ENCODE measurements around the gene CLCF1.

Gene CLCF1

DNA sequence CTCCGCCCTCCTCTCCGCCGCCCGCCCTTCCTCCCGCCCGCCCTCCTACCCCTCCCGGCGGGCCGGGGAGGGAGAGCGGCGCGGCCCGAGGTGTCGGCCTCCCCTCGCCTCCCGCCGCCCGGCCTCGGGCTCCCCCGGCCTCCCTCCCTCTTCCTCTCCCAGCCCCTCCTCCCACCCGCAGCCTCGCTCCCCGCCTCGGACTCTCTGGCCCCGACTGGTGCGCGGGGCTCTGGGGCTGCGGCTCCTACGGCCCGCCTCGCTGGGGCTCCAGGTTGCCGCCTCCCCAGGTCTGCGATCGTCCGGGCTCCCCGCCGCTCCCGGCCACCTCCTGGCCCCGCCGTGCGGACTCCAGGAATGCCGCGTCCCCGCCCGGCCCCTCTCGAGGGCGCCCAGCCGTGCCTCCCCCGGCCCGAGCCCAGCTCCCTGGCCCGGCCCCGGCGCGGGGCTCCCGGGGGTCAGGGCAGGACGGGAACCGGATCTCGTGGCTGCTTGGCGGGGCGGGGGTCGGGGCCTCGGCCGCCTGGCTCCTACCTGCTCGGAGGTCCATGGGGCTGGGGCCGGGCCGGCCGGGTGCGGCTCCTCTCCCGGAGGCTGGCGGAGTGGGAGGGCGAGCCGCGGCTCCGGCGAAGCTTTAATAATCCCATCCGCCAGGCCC is at the start of gene CLCF1:
CLCF1 (minus strand) TSS at position 606 of the 655 bp plus-strand sequence; CDS start at position 547, 59 bp downstream.
- peak within 1 kb of the TSS; percentile 88 for H3K4me3 Mint-ChIP-seq
- peak; percentile 73 for DNase-seq

DNA sequence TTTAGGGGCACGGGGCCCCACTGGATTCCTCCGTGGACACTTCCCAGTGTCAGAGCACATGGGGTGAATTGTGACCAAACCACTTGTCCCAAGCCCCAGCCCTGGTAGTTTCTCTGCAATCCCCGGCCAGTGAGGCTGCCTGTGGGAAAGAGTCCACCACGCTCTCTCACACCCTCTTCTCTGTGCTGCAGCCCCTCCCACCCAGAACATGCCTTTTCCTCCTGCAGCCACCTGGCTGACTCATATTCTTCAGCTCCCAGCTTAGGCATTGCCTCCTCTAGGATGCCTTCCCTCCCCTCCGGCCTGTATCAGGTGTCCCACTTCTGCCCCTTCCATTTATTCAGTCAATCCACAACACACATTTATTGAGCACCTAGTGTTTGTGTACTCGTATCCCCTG is 49.5 kb upstream of the CLCF1 start:
- TF ChIP-seq, protein P1, sequence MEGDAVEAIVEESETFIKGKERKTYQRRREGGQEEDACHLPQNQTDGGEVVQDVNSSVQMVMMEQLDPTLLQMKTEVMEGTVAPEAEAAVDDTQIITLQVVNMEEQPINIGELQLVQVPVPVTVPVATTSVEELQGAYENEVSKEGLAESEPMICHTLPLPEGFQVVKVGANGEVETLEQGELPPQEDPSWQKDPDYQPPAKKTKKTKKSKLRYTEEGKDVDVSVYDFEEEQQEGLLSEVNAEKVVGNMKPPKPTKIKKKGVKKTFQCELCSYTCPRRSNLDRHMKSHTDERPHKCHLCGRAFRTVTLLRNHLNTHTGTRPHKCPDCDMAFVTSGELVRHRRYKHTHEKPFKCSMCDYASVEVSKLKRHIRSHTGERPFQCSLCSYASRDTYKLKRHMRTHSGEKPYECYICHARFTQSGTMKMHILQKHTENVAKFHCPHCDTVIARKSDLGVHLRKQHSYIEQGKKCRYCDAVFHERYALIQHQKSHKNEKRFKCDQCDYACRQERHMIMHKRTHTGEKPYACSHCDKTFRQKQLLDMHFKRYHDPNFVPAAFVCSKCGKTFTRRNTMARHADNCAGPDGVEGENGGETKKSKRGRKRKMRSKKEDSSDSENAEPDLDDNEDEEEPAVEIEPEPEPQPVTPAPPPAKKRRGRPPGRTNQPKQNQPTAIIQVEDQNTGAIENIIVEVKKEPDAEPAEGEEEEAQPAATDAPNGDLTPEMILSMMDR (IDR thresholded peaks at IDR 0.05): no peak
- no peak overlapping the region for H3K27ac Mint-ChIP-seq
- no peaks in the 10 kb centered on the region for H3K36me3 Mint-ChIP-seq (ENCODE audit: low read depth)
- no peaks in the 10 kb centered on the region for H3K9me3 Mint-ChIP-seq
- no peak for DNase-seq
- H3K4me1 Mint-ChIP-seq: peaks cover 19% of the 10 kb centered on the region
- no peak overlapping the region for H3K4me3 Mint-ChIP-seq
- H3K27me3 Mint-ChIP-seq (ENCODE audit: low read depth, poor library complexity): peaks cover 15% of the 10 kb centered on the region

More for the DNA sequence above, at the start of gene CLCF1:
- TF ChIP-seq, protein P1 (IDR thresholded peaks at IDR 0.05): no peak
- Mint-ChIP-seq H3K9me3 (no peaks in the 10 kb centered on the region), H3K36me3 (ENCODE audit: low read depth) (no peaks in the 10 kb centered on the region), H3K27me3 (ENCODE audit: low read depth, poor library complexity) (peaks cover 2% of the 10 kb centered on the region), H3K27ac (peak within 1 kb of the TSS; percentile 68), H3K4me1 (peaks cover 76% of the 10 kb centered on the region)

DNA sequence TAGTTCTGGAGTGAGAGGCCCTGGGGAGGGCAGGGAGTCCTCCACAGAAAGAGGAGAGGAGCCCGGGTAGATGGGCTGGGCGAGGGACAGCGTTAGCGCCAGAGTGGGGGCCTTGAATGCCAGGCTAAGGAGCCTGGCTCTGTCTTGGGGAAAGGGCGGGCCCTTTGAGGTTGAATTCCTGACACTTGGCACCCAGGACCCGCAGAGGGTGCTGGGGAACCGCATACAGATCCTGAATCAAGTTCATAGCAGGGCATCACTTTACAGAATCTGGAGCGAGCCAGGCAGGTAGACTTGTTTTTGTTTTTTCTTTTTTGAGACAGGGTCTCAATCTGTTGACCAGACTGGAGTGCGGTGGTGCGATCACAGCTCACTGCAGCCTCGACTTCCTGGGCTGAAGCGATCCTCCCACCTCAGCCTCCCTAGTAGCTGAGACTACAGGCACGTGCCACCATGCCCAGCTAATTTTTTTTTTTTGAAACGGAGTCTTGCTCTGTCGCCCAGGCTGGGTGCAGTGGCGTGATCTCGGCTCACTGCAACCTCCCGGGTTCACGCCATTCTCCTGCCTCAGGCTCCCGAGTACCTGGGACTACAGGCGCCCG is 48.1 kb upstream of the CLCF1 start:
- no peaks in the 10 kb centered on the region for H3K9me3 Mint-ChIP-seq
- TF ChIP-seq, protein P1 (IDR thresholded peaks at IDR 0.05): no peak
- peaks cover 23% of the 10 kb centered on the region for H3K27me3 Mint-ChIP-seq (ENCODE audit: low read depth, poor library complexity)
- no peak for DNase-seq
- no peaks in the 10 kb centered on the region for H3K36me3 Mint-ChIP-seq (ENCODE audit: low read depth)
- no peak overlapping the region for H3K27ac Mint-ChIP-seq
- H3K4me3 Mint-ChIP-seq: peak overlapping the region; percentile 67
- peaks cover 19% of the 10 kb centered on the region for H3K4me1 Mint-ChIP-seq

DNA sequence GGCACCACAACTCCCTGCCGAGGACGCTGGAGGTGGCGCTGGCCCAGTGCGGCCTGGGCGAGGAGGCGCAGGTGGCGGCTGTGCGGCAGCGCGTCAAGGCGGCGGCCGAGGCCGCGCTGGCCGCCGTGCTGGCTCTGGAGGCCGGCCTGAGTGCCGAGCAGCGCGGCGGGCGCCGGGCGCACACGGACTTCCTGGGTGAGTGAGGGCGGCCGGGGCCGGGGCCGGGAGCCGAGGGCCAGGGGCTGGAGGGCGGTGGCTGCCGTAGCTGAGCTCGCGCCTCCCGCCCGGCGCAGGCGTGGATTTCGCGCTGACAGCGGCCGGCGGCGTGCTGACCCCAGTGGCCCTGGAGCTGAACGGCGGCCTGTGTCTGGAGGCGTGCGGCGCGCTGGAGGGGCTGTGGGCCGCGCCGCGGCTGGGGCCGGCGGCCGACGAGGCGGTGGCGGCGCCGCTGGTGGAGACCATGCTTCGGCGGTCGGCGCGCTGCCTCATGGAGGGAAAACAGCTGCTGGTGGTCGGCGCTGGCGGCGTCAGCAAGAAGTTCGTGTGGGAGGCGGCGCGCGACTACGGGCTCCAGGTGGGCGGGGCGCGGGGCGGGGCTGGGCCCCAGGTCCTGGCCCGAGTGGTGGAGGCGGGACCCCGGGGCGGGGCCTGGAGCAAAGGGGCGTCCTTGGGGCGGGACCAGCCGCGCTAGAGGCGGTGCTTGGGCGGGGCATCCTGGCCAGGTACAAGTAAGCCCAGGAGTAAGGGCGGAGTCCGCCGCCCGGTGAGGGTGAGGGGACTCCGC is 47.4 kb upstream of the CLCF1 start:
- H3K36me3 Mint-ChIP-seq (ENCODE audit: low read depth): no peaks in the 10 kb centered on the region
- TF ChIP-seq, protein P1 (IDR thresholded peaks at IDR 0.05): no peak
- H3K4me1 Mint-ChIP-seq: peaks cover 25% of the 10 kb centered on the region
- peak; percentile 99 for DNase-seq
- H3K4me3 Mint-ChIP-seq: peak overlapping the region; percentile 67
- H3K9me3 Mint-ChIP-seq: no peaks in the 10 kb centered on the region
- peaks cover 29% of the 10 kb centered on the region for H3K27me3 Mint-ChIP-seq (ENCODE audit: low read depth, poor library complexity)
- no peak overlapping the region for H3K27ac Mint-ChIP-seq

DNA sequence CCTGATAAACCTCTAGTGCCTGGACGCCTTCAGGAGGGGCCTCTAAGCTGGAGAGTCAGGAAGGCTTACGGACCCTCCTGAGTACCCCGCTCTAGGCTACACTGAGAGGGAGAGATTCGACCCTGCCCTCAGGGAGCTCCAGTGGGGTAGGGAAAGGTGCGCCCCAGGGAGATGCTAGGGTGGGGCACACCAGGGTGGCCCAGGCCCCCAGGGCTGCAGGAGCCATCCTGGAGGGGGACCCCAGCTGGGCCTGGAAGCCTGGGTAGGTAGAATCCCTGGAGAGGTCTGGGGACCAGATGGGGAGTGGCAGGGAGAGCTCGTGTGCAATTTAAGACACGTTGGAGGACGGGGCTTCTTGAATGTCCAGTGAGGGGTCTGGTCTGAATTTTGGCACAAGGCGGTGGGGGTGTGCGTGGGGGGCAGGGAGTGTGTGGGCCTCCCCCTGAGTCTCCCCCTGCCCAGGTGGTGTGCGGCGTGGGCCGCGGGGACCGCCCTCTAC is 46.8 kb upstream of the CLCF1 start:
- DNase-seq: no peak
- Mint-ChIP-seq H3K27me3 (ENCODE audit: low read depth, poor library complexity) (peaks cover 29% of the 10 kb centered on the region), H3K4me1 (peaks cover 25% of the 10 kb centered on the region), H3K9me3 (no peaks in the 10 kb centered on the region), H3K27ac (no peak overlapping the region), H3K36me3 (ENCODE audit: low read depth) (no peaks in the 10 kb centered on the region), H3K4me3 (peak overlapping the region; percentile 78)
- TF ChIP-seq, protein P1 (IDR thresholded peaks at IDR 0.05): no peak

Measured in nephron progenitor cell (in vitro differentiated cells).